GM18520 (cell line): Measurements from ENCODE around the gene ERBB2.

Experiments
- ATAC-seq: cut with Tn5 transposase; IDR thresholded peaks from one replicate; pipeline ENCODE4 v1.9.1; 2021; ENCODE audit not compliant: unreplicated experiment

ERBB2 gene

DNA sequence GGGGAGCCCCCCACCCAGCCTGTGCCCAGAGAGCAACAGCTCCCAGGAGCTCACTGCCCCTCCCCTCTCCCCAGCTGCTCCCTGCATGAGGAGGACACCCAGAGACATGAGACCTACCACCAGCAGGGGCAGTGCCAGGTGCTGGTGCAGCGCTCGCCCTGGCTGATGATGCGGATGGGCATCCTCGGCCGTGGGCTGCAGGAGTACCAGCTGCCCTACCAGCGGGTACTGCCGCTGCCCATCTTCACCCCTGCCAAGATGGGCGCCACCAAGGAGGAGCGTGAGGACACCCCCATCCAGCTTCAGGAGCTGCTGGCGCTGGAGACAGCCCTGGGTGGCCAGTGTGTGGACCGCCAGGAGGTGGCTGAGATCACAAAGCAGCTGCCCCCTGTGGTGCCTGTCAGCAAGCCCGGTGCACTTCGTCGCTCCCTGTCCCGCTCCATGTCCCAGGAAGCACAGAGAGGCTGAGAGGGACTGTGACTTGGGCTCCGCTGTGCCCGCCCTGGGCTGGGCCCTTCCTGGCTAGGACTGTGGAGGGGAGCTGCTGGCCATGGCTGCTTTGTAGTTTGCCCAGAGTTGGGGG lies 34.1 kb upstream of the ERBB2 start:
- no peak for ATAC-seq

DNA sequence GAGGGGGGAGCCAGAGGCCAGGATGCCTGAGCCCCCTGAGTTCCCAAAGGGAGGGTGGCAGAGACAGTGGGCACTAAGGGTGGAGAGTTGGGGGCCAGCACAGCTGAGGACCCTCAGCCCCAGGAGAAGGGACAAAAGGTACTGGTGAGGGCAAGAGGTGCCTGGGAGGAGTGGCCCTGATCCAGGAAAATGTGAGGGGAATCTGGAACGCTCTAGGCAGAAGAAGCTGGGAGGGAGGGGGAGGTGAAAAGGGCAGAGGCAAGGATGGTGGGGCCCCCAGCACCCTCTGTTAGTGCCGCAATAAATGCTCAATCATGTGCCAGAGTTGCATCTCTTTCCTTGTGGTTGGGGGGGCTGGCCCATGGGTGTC lies 33.6 kb upstream of the ERBB2 start:
- ATAC-seq: no peak

DNA sequence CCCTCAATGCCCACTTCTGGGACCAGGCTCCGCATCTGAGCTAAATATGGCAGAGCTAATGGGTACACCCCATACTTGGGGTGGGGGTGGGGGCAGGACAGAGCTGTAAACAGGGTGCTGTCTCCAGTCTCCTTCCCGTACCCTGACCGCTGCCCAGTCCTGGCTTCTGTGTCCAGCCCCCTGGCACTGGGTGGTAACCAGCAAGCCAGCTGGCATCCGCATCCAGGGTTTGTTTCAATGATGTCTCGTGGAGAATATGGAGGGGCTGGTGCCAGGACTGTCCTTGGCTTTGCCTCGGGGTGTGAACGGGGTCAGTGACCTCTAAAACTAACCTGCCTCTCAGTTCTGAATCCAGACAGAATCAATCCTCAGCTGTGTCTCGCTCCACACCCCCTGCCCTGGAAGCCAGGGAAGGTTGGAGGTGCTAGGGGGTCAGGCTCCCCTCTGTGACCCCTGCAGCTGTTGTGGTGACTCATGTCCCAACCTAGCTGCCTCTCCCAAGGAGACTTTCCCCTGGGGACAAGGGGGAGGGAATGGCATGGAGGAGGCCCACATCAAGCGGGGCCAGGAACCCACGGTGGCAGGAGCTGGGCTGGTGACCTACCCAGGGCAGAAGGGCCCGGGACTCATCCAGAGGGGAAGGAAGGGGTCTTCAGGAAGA lies 33.1 kb upstream of the ERBB2 start:
- no peak for ATAC-seq

DNA sequence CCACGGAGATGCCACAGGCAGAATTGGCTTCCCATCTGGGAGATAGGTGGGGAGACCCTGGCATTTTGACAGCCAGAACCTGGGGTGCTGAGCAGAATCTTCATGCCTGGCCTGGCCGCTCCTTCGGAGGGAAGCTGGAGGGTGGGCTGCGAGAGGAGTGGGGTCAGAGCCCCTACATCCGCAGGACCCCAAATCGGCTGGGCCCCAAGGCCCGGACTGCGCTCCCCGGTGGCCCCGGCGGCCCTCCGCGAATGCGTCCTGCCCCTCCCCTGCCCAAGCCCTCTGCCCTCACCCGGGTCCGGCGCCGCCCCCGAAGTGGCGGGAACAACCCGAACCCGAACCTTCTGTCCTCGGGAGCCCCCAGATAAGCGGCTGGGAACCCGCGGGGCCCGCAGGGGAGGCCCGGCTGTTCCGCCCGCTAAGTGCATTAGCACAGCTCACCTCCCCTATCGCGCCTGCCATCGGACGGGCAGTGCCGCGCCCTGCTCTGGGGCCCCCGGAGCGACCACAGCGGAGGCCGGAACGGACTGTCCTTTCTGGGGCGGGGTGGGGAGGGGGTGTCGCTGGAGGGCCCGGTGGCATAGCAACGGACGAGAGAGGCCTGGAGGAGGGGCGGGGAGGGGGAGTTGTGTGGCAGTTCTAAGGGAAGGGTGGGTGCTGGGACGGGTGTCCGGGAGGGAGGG lies 32.5 kb upstream of the ERBB2 start:
- ATAC-seq: no peak

DNA sequence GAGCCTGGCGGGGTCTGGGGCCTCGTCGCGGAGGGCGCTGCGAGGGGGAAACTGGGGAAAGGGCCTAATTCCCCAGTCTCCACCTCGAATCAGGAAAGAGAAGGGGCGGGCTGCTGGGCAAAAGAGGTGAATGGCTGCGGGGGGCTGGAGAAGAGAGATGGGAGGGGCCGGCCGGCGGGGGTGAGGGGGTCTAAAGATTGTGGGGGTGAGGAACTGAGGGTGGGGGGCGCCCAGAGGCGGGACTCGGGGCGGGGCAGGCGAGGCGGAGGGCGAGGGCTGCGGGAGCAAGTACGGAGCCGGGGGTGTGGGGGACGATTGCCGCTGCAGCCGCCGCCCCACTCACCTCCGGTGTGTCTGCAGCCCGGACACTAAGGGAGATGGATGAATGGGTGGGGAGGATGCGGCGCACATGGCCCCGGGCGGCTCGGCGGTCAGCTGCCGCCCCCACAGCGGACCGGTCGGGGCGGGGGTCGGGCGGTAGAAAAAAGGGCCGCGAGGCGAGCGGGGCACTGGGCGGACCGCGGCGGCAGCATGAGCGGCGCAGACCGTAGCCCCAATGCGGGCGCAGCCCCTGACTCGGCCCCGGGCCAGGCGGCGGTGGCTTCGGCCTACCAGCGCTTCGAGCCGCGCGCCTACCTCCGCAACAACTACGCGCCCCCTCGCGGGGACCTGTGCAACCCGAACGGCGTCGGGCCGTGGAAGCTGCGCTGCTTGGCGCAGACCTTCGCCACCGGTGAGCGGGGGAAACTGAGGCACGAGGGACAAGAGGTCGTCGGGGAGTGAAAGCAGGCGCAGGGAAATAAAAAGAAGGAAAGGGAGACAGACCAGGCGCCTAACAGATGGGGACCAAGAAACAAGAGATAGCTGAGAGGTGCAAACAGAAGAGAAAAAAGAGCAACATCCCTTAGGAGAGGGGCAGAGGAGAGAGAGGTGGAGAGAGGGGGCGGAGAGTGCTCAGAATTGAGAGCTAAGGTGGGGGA lies 31.6 kb upstream of the ERBB2 start, which contains the start of gene PNMT:
Gene PNMT (plus strand): TSS at position 509 of the 980 bp plus-strand sequence. CDS start 23 bp downstream, at position 532.
- no peak for ATAC-seq

DNA sequence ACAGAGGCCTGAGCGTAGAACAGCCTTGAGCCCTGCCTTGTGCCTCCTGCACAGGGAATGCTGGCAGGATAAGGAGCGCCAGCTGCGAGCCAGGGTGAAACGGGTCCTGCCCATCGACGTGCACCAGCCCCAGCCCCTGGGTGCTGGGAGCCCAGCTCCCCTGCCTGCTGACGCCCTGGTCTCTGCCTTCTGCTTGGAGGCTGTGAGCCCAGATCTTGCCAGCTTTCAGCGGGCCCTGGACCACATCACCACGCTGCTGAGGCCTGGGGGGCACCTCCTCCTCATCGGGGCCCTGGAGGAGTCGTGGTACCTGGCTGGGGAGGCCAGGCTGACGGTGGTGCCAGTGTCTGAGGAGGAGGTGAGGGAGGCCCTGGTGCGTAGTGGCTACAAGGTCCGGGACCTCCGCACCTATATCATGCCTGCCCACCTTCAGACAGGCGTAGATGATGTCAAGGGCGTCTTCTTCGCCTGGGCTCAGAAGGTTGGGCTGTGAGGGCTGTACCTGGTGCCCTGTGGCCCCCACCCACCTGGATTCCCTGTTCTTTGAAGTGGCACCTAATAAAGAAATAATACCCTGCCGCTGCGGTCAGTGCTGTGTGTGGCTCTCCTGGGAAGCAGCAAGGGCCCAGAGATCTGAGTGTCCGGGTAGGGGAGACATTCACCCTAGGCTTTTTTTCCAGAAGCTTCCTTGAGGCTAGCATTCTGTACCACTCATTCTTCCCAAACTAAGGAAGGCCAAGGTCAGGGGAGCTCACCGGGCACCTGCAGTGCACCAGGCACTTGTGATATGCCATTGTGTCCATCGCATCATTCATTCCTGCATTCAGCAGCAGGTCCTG lies 29.7 kb upstream of the ERBB2 start:
- no peak for ATAC-seq

DNA sequence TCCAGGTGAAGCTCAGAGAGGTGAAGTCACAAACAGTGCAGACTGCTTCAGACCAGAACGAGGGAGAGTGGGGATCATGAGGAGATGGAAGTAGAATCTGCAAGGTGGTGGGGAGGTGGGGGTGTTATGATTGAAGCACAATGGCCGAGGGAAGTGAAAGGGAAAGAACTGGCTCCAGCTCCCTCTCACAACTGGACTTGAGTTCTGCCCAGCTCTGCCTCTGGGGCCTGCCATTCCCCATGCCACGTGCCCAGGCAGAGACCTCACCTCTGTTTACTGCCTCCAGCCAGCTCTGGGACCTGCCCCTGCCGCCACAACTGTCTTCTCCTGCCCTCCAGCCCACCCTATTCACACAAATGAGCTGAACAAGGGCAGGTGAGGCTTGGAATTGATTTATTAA lies 29.1 kb upstream of the ERBB2 start:
- no peak for ATAC-seq

DNA sequence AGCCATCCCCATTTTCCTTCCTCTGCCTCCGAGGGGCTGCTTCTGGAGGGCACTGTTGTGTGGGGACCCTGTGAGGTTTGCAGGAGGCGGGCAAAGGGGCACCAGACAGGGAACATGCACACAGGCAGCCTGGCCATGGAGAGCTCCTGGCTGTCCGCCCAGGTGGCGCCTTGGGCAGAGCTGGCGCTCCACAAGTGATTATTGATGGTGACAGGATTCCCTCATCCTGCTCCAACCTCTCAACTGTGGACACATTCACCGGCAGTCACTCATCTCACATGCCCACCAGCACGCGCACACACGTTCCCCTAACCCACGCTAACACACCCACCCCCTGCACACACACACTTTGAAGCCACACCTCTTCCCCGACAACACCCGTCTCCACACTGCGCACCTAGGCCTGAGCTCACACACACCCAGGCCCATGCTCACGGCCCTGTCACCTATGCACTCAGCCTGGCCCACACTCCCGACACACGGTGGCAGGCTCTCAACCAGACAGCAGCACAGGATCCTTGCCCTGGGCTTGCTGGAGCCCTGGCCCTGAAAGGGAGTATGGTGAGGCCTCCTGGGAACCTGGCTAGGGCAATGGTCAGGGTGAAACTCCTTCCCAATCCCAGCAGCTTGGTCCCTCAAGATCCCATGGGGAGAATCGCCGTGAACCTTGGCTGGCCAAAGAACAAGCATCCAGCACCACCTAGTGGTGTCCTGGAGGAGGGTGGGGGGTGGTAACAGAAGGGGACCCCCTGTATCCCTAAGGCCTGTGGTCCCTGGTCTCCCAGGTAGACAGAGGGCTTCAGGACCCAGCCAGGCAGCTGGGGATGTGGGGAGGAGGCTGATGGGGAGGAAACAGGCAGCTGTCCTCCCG lies 28.0 kb upstream of the ERBB2 start:
- ATAC-seq: no peak

DNA sequence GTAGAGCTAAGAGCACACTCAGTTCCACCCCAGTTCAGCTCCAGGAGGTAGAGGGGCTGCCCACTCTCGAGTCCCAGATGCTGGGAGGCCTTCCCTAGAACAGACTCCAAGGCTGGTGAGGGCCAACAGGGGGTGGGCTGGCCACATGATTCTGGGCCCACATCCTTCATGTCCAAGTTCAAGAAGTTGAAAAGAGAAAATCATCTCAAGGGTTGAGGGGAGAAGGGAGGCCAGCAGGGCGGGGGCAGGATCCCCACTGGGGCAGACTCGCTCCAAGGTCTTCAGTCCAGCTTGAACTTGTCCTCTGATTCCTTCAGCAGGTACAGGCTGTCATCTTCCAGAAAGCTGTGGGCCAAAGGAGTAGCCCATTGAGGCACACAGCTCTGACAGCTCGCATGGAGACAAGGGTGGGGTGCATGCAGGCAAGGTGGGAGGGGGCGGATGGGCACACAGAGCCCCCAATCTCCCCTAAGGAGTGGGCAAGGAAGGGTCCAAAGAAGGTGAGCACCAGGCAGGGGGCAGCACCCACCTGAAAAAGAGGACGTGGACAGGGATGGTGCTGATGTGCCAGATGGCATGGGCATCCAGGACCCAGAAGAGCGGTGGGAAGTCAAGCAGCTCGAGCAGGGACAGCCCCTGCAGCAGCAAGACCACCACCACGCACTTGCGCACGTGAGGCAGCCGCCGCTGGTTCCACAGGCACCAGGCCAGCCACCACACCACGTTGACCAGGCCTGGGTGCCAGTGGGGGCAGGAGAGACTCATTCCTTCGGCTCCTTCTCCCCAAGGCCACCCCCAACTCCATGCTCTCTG lies 27.1 kb upstream of the ERBB2 start:
- no peak for ATAC-seq

DNA sequence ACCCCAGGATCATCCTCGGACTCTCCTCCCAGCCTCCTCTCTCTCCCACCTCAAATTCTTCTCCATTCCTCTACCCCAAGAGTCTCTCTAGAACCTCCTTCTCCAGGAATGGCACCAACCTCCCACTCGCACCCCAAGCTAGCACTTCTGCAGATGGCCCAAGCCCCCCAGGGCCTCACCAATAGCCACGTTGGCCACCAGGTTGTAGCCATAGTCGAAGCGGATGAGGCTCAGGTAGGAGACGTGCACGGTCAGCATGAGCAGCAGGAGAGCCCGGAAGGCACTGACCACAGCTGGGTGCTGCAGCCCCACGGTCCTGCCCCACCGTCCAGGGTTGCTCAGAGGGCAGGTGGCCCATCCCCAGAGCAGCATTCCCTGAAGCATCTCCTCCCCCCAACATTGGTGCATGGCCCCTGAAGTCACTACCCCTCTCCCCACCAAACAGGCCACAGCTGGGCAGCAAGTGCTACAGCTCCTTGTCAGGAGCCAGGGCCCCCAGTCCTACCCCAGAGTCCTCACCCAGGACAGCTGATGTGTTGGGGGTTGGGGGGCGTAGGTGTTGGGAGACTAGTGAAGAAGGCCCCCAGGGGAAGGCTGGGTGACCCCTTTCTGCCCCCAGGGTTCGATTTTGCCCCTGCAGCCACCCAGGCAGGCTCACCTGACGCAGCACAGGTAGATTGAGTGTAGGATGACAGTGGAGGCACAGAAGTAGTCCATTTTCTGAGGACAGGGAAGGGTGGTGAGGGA lies 26.4 kb upstream of the ERBB2 start:
- ATAC-seq: no peak

DNA sequence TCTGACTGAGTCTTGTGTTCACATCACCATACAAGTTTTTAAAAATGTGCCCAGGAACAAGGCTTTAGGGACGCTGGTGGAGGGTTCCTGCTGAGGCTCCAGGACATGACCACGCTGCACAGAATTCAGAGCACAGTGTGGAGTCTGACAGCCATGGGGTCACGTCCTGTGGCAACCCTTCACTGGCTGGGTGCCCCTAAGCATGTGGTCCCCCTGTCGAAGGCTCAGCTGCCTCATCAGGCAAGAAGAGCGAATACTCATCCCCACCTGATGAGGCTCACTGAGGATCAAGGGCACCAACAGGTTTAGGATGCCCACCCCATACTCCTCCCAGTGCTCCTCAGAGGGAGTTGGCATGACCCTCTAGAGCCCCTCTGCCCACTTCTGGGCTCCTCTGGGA lies 25.7 kb upstream of the ERBB2 start:
- no peak for ATAC-seq

DNA sequence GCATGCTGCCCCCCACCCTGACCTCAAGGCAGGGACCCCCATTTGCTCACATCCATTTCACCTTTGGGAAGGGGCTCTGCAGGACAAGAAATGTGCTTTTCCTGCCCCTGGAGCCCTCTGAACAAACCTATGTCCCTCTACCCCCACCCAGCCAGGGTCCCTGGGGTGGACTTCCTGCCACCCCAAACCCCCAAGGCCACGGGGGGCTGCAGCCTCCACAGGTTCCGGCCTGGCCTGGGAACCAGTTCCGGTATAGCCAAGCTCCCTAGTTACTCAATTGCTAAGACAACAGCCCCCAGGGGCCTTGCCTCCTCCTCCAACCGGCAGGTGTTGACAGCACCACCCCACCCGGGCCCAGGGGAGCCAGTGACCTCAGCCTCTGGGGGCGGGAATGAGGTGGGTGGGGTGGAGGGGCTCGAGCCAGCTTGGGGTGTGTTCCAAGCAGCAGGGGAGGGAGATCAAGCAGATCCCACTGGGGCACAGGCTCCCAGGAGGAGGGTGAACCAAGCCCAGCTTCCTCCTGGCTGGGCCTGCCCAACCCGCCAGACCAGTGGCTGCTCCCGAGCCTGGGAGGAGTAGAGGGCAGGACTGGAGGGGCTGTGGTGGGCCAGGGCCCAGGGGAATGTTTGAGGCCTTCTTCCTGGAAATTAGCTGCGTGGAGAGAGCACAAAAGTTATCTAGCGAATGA lies 25.0 kb upstream of the ERBB2 start:
- no peak for ATAC-seq

DNA sequence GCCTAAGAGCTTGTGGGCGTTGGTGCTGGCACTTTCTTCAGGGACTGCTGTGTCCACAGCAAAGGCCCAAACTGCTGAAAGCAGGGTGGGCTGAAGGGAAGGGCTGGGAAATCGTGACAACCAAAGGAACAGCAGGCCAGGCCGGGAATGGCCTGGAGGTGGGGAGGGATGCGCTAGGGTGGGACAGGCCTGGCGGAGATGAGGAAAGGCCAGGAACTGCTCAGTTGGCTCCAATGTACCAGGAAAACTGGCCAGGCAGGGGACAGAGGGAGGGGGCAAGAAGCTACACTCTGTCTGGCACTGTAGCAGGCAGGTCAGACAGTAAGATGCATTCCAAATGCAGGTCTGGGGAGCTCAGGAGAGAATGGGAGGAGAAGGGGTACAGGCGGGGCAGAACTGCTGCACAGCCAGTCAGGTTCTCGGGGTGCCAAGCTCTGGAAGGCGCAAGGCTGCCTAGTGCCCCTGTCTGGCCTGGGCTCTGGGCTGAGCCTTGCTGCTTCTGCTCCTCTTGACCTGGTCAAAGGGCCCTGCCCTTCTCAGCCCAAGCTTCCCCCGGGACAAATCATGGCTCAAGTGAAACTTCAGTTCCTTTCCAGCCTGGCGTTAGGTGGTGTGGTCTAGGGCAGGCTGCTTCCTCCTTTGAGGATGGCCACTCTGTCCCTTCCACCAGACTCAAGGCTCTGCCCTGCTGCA lies 24.3 kb upstream of the ERBB2 start:
- ATAC-seq: no peak

DNA sequence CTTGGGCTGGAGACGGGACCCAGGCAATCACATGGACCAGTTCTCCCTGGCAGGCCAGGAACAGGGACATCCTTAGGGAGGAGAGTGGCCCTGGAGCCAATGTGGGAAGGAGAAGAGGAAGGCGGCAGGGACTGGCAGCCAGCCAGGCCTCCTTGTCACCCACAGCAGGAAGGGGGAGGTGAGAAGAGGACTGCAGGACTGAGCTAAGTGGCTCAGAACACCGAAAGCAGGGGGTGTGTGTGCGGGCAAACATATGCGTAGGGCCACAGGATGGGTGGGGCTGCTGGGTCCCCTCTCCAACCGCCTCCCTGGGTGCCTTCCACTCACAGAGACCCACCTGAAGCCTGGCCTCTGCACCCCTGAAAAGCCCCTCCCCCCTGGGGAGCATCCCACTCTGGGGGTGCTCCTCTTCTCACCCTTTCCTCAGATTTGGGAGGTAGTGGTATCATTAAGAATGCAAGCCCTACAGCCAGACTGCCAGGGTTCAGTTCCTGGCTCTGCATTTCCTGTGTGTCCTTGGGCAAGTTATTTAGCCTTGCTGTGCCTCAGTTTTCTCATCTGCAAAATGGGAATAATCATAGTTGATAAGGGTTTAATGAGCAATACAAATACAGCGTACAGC lies 23.6 kb upstream of the ERBB2 start:
- no peak for ATAC-seq

DNA sequence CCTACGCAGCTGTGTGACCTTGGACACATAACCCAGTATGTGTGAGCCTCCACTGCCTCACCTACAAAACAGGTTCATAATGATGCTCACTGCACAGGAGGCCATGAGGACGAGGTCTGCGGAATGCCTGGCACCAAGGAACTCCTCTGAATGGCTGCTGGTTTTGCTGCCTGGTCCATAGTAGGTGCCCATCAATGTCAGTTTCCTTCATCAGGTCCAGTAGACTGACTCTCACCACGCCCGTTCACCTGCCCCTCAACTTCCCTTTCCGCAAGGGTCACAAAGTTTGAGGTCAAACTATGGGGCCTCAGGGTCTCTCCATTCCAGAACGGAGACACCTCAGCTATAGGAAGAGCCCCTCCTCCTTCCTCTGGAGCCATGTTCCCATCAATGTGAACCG lies 22.8 kb upstream of the ERBB2 start:
- no peak for ATAC-seq
